A549 treated with AZD9567 at 1 μM for 4 hours (cell line): ENCODE data around the gene NYNRIN. TPM values are rescaled to one million over a fixed set of nuclear protein-coding genes. Genes with fewer than 3 reads are reported as not detected.

ENCODE experiments used
- total RNA-seq: library from RNA; stranded (reverse); fragments of 200-300 nt; extraction: Qiagen RNA extraction; gene quantifications from 5 replicates; pipeline ENCODE4 v1.2.3, GENCODE V29; 2022; ENCODE audit not compliant: insufficient read depth

NYNRIN gene
- total RNA-seq = 0.15 to 0.26 TPM (median 0.16 TPM) in 4 of 5 replicates, not detected in the other

GRCh38 chr14:24398653-24399446, at the start of gene NYNRIN:
Gene NYNRIN (plus strand): TSS chr14:24399003. CDS start chr14:24399247, 244 bp downstream.

GRCh38 chr14:24367514-24368211, 31.1 kb upstream of the NYNRIN start, which contains the start of gene NFATC4:
Gene NFATC4 (plus strand): TSS chr14:24368184. CDS start chr14:24368341, 157 bp downstream.

GRCh38 chr14:24429395-24430142, 30.8 kb downstream of the NYNRIN start, which contains the start of the genes CBLN3 and KHNYN:
Gene CBLN3 (minus strand): TSS chr14:24429668. CDS start chr14:24429054, 614 bp downstream.
Gene KHNYN (plus strand): TSS chr14:24429954. CDS start chr14:24430731, 777 bp downstream.

GRCh38 chr14:24442240-24443052, 43.6 kb downstream of the NYNRIN start, which contains the start of gene SDR39U1:
Gene SDR39U1 (minus strand): TSS chr14:24442776. CDS start chr14:24442769, 7 bp downstream.

Other genes starting within 250 kb of the NYNRIN start
- 9.1 to 15.9 TPM (median 13.6 TPM) in 5 replicates for gene IRF9, start 237.7 kb upstream of the NYNRIN start, total RNA-seq
- 3.3 to 6.0 TPM (median 4.0 TPM) in 5 replicates for gene REC8, start 226.9 kb upstream of the NYNRIN start, total RNA-seq
- 73.9 to 90.6 TPM (median 84.9 TPM) in 5 replicates for gene IPO4, start 210.2 kb upstream of the NYNRIN start, total RNA-seq
- 56.1 to 71.9 TPM (median 59.3 TPM) in 5 replicates for gene TM9SF1, start 203.6 kb upstream of the NYNRIN start, total RNA-seq
- not detected in 5 replicates for gene TSSK4, start 193.3 kb upstream of the NYNRIN start, total RNA-seq
- 77.6 to 89.1 TPM (median 81.5 TPM) in 5 replicates for gene CHMP4A, start 185.5 kb upstream of the NYNRIN start, total RNA-seq
- 20.7 to 31.9 TPM (median 29.7 TPM) in 5 replicates for gene MDP1, start 182.9 kb upstream of the NYNRIN start, total RNA-seq
- 348 to 468 TPM (median 465 TPM) in 5 replicates for gene NEDD8, start 166.6 kb upstream of the NYNRIN start, total RNA-seq
- 53.0 to 75.8 TPM (median 56.4 TPM) in 5 replicates for gene GMPR2, start 166.1 kb upstream of the NYNRIN start, total RNA-seq
- gene TINF2, start 156.4 kb upstream of the NYNRIN start, total RNA-seq = 32.1 to 39.8 TPM (median 39.2 TPM) in 5 replicates
- gene TGM1, start 135.8 kb upstream of the NYNRIN start, total RNA-seq = 0.66 to 1.5 TPM (median 1.0 TPM) in 4 of 5 replicates, not detected in the other
- gene RABGGTA, start 127.4 kb upstream of the NYNRIN start, total RNA-seq = 15.3 to 23.4 TPM (median 16.9 TPM) in 5 replicates
- 9.7 to 13.7 TPM (median 12.1 TPM) in 5 replicates for gene DHRS1, start 99.2 kb upstream of the NYNRIN start, total RNA-seq
- gene NOP9, start 99.2 kb upstream of the NYNRIN start, total RNA-seq = 14.4 to 18.4 TPM (median 16.9 TPM) in 5 replicates
- gene CIDEB, start 91.0 kb upstream of the NYNRIN start, total RNA-seq = 0.09 to 0.51 TPM (median 0.32 TPM) in 4 of 5 replicates, not detected in the other
- gene LTB4R2, start 88.9 kb upstream of the NYNRIN start, total RNA-seq = 5.2 to 8.2 TPM (median 6.0 TPM) in 4 of 5 replicates, not detected in the other
- gene LTB4R, start 87.5 kb upstream of the NYNRIN start, total RNA-seq = 5.7 to 9.1 TPM (median 7.6 TPM) in 5 replicates
- gene ADCY4, start 63.9 kb upstream of the NYNRIN start, total RNA-seq = not detected in 5 replicates
- not detected in 5 replicates for gene RIPK3, start 59.0 kb upstream of the NYNRIN start, total RNA-seq
- 0.05 to 0.45 TPM (median 0.20 TPM) in 4 of 5 replicates, not detected in the other for gene NFATC4, start 30.8 kb upstream of the NYNRIN start, total RNA-seq
- gene CBLN3, start 30.7 kb downstream of the NYNRIN start, total RNA-seq = 1.0 to 3.9 TPM (median 1.3 TPM) in 5 replicates
- 22.1 to 29.0 TPM (median 27.5 TPM) in 5 replicates for gene KHNYN, start 31.0 kb downstream of the NYNRIN start, total RNA-seq
- 42.3 to 51.1 TPM (median 50.2 TPM) in 5 replicates for gene SDR39U1, start 43.8 kb downstream of the NYNRIN start, total RNA-seq
- gene CMA1, start 109.3 kb downstream of the NYNRIN start, total RNA-seq = not detected in 5 replicates
- gene CTSG, start 177.2 kb downstream of the NYNRIN start, total RNA-seq = not detected in 5 replicates
- not detected in 5 replicates for gene GZMH, start 210.7 kb downstream of the NYNRIN start, total RNA-seq
- not detected in 5 replicates for gene GZMB, start 235.2 kb downstream of the NYNRIN start, total RNA-seq